ENCODE measurements around the gene USP12.

DNA sequence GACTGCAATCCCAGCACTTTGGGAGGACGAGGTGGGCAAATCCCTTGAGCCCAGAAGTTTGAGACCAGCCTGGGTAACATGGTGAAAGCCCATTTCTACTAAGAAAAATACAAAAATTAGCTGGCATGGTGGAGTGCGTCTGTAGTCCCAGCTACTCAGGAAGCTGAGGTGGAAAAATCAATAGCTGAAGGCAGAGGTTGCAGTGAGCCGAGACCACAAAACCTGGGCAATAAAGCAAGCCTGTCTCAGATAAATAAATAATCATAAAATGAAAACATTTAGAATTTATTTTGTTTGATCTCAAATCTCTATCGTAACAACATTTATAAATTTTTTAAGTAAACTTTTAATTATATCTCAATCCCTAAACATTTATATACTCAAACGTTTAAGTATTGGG, 36.6 kb downstream of the USP12 start:
- TF ChIP-seq POLR2AphosphoS5 (IDR thresholded peaks at IDR 0.05; ENCODE audit: borderline replicate concordance, low read depth, low read length) (no peak), EZH2 (IDR thresholded peaks at IDR 0.05) (no peak), FOXP2 (optimal IDR thresholded peaks at IDR 0.05; ENCODE audit: control extremely low read depth, extremely low read length, insufficient read depth) (no peak)

Measured in SK-N-MC (cell line).